Measurements from ENCODE around the gene TLCD1.

The TLCD1 gene

GRCh38 chr17:28745786-28746411 is 19.9 kb upstream of the TLCD1 start:
- H3K9me2 ChIP-seq (replicated peaks; ENCODE audit: low read depth, low read length), result no peaks in the 10 kb centered on the region
- peaks cover 40% of the 10 kb centered on the region for H4K20me1 ChIP-seq (ENCODE audit: insufficient read depth, low read length, poor library complexity, severe bottlenecking)
- peaks cover 44% of the 10 kb centered on the region for H3K79me2 ChIP-seq (ENCODE audit: insufficient read depth, low read length)
- TF ChIP-seq CTCF (conservative IDR thresholded peaks at IDR 0.05; ENCODE audit: low read length) (no peak), EZH2phosphoT487 (IDR thresholded peaks at IDR 0.05; ENCODE audit: borderline replicate concordance) (no peak)
- no peaks in the 10 kb centered on the region for H3F3A ChIP-seq (ENCODE audit: low read depth)
- H3K36me3 ChIP-seq (ENCODE audit: insufficient read depth, low read length), result peaks cover 25% of the 10 kb centered on the region; the same call in 1 of the 2 replicates
- H3K27me3 ChIP-seq (ENCODE audit: insufficient read depth, low read length, poor library complexity, severe bottlenecking), result no peaks in the 10 kb centered on the region
- peak overlapping the region; percentile 93 for H3K4me3 ChIP-seq (ENCODE audit: low read length, poor library complexity, severe bottlenecking)
- peak overlapping the region; percentile 82 for H3K9ac ChIP-seq (ENCODE audit: low read depth, low read length, poor library complexity, severe bottlenecking)
- H3K4me1 ChIP-seq (ENCODE audit: insufficient read depth, low read length, poor library complexity, severe bottlenecking), result peaks cover 33% of the 10 kb centered on the region
- no peak overlapping the region for H2AFZ ChIP-seq (ENCODE audit: low read length)
- H3K9me3 ChIP-seq (ENCODE audit: insufficient read depth, low read depth, low read length), result no peaks in the 10 kb centered on the region
- peak overlapping the region; percentile 86 for H3K4me2 ChIP-seq (ENCODE audit: low read depth, low read length, poor library complexity, severe bottlenecking)

GRCh38 chr17:28744972-28745785 is 19.1 kb upstream of the TLCD1 start:
- H3K4me1 ChIP-seq (ENCODE audit: insufficient read depth, low read length, poor library complexity, severe bottlenecking), result peaks cover 30% of the 10 kb centered on the region
- H3K9ac ChIP-seq (ENCODE audit: low read depth, low read length, poor library complexity, severe bottlenecking), result peak overlapping the region; percentile 82
- no peaks in the 10 kb centered on the region for H3K9me2 ChIP-seq (replicated peaks; ENCODE audit: low read depth, low read length)
- peak overlapping the region; percentile 93 for H3K4me3 ChIP-seq (ENCODE audit: low read length, poor library complexity, severe bottlenecking)
- no peaks in the 10 kb centered on the region for H3K9me3 ChIP-seq (ENCODE audit: insufficient read depth, low read depth, low read length)
- H3F3A ChIP-seq (ENCODE audit: low read depth), result no peaks in the 10 kb centered on the region
- H3K79me2 ChIP-seq (ENCODE audit: insufficient read depth, low read length), result peaks cover 44% of the 10 kb centered on the region
- H2AFZ ChIP-seq (ENCODE audit: low read length), result peak overlapping the region; percentile 29
- H3K4me2 ChIP-seq (ENCODE audit: low read depth, low read length, poor library complexity, severe bottlenecking), result peak overlapping the region; percentile 86
- peaks cover 25% of the 10 kb centered on the region; the same call in 1 of the 2 replicates for H3K36me3 ChIP-seq (ENCODE audit: insufficient read depth, low read length)
- H3K27me3 ChIP-seq (ENCODE audit: insufficient read depth, low read length, poor library complexity, severe bottlenecking), result no peaks in the 10 kb centered on the region
- no peak for TF ChIP-seq CTCF (conservative IDR thresholded peaks at IDR 0.05; ENCODE audit: low read length)
- no peak for TF ChIP-seq EZH2phosphoT487 (IDR thresholded peaks at IDR 0.05; ENCODE audit: borderline replicate concordance)
- peaks cover 34% of the 10 kb centered on the region for H4K20me1 ChIP-seq (ENCODE audit: insufficient read depth, low read length, poor library complexity, severe bottlenecking)

- H3F3A ChIP-seq (ENCODE audit: low read depth), result no peaks in the 10 kb centered on the region
- H3K4me2 ChIP-seq (ENCODE audit: low read depth, low read length, poor library complexity, severe bottlenecking), result peak overlapping the region; percentile 86
- H3K4me3 ChIP-seq (ENCODE audit: low read length, poor library complexity, severe bottlenecking), result peak overlapping the region; percentile 93
- no peaks in the 10 kb centered on the region for H3K27me3 ChIP-seq (ENCODE audit: insufficient read depth, low read length, poor library complexity, severe bottlenecking)
- peaks cover 44% of the 10 kb centered on the region for H3K79me2 ChIP-seq (ENCODE audit: insufficient read depth, low read length)
- H3K9ac ChIP-seq (ENCODE audit: low read depth, low read length, poor library complexity, severe bottlenecking), result peak overlapping the region; percentile 82
- peaks cover 24% of the 10 kb centered on the region; the same call in 1 of the 2 replicates for H3K36me3 ChIP-seq (ENCODE audit: insufficient read depth, low read length)
- no peaks in the 10 kb centered on the region for H3K9me3 ChIP-seq (ENCODE audit: insufficient read depth, low read depth, low read length)
- H3K9me2 ChIP-seq (replicated peaks; ENCODE audit: low read depth, low read length), result no peaks in the 10 kb centered on the region
- H2AFZ ChIP-seq (ENCODE audit: low read length), result peak overlapping the region; percentile 29
- peaks cover 28% of the 10 kb centered on the region for H4K20me1 ChIP-seq (ENCODE audit: insufficient read depth, low read length, poor library complexity, severe bottlenecking)
- TF ChIP-seq EZH2phosphoT487 (IDR thresholded peaks at IDR 0.05; ENCODE audit: borderline replicate concordance) (no peak), CTCF (conservative IDR thresholded peaks at IDR 0.05; ENCODE audit: low read length) (no peak)
- H3K4me1 ChIP-seq (ENCODE audit: insufficient read depth, low read length, poor library complexity, severe bottlenecking), result peaks cover 30% of the 10 kb centered on the region
Measured at GRCh38 chr17:28744104-28744971, 18.3 kb upstream of the TLCD1 start.

Measured in Loucy (cell line).